UCSD-AML1 (cell line): ENCODE data around the gene CACNA1E.

Experiments used
- DNase-seq: peaks from one replicate; lab custom pipeline; 2025; ENCODE audit not compliant: unreplicated experiment; lab: John Stamatoyannopoulos, UW

Gene CACNA1E

GRCh38 chr1:181559142-181559541, 75.8 kb downstream of the CACNA1E start:
- no peak for DNase-seq

GRCh38 chr1:181562395-181562794, 79.1 kb downstream of the CACNA1E start:
- DNase-seq = no peak

- no peak for DNase-seq
Measured at GRCh38 chr1:181568736-181569135, 85.4 kb downstream of the CACNA1E start.

- DNase-seq = no peak
Measured at GRCh38 chr1:181577475-181577874, 94.2 kb downstream of the CACNA1E start.

- DNase-seq = no peak
Measured at GRCh38 chr1:181583598-181583997, 100.3 kb downstream of the CACNA1E start.

GRCh38 chr1:181587870-181588438, 104.6 kb downstream of the CACNA1E start:
- no peak for DNase-seq

- no peak for DNase-seq
Measured at GRCh38 chr1:181588631-181589030, 105.3 kb downstream of the CACNA1E start.

GRCh38 chr1:181592255-181592859, 109.0 kb downstream of the CACNA1E start:
- no peak for DNase-seq

GRCh38 chr1:181593042-181593441, 109.7 kb downstream of the CACNA1E start:
- no peak for DNase-seq

GRCh38 chr1:181594553-181594952, 111.2 kb downstream of the CACNA1E start:
- DNase-seq = no peak

GRCh38 chr1:181595234-181595633, 111.9 kb downstream of the CACNA1E start:
- DNase-seq = no peak

- no peak for DNase-seq
Measured at GRCh38 chr1:181601186-181601950, 118.1 kb downstream of the CACNA1E start.

- DNase-seq = no peak
Measured at GRCh38 chr1:181603735-181604410, 120.6 kb downstream of the CACNA1E start.

GRCh38 chr1:181604482-181605249, 121.3 kb downstream of the CACNA1E start:
- DNase-seq = no peak

- DNase-seq = no peak
Measured at GRCh38 chr1:181607524-181607923, 124.2 kb downstream of the CACNA1E start.

GRCh38 chr1:181608386-181608785, 125.1 kb downstream of the CACNA1E start:
- DNase-seq = no peak

GRCh38 chr1:181608948-181609347, 125.6 kb downstream of the CACNA1E start:
- DNase-seq = no peak

- no peak for DNase-seq
Measured at GRCh38 chr1:181612100-181612499, 128.8 kb downstream of the CACNA1E start.

- no peak for DNase-seq
Measured at GRCh38 chr1:181618559-181618958, 135.2 kb downstream of the CACNA1E start.

- no peak for DNase-seq
Measured at GRCh38 chr1:181620183-181620582, 136.9 kb downstream of the CACNA1E start.

GRCh38 chr1:181623850-181624249, 140.5 kb downstream of the CACNA1E start:
- DNase-seq = no peak
